HepG2 (cell line): Measurements from ENCODE around the gene ZBTB47. TPM values are rescaled to one million over a fixed set of nuclear protein-coding genes. Genes with fewer than 3 reads are reported as not detected.

Experiments used
- ATAC-seq: fragments of 200-7000 bp; cut with Tn5 transposase; 3 replicates; pipeline ENCODE4 v1.9.1; 2020; ENCODE audit warnings: mild to moderate bottlenecking, moderate library complexity
- BruUV-seq: library from RNA; stranded (reverse); fragments of 400-500 nt; replicated peaks from 2 replicates; lab custom pipeline; 2021; lab: Mats Ljungman, UMichigan
- CTCF ChIA-PET: fragments of 300-600 bp; formaldehyde crosslinking; extraction: SDS; loops from one replicate; lab custom pipeline; 2021; ENCODE audit warnings: low total read pairs, inconsistent platforms, low intra/inter-chr PET ratio; lab: Yijun Ruan, JAX
- POLR2A ChIA-PET: fragments of 350-600 bp; sonication (Branson Sonifier 250); formaldehyde crosslinking; loops from one replicate; lab custom pipeline; 2020; ENCODE audit warnings: antibody characterized with exemption, inconsistent platforms; lab: Yijun Ruan, JAX
- DNase-seq: peaks from one replicate; pipeline ENCODE4 v3.0.0-alpha.2; 2015; ENCODE audit warnings: low spot score
- FAIRE-seq: peaks from 3 replicates; lab custom pipeline; 2011; peaks lifted over from hg19 to GRCh38; lab: Jason Lieb, UNC
- H2AFZ ChIP-seq: one replicate; pipeline ENCODE4 v1.6.1; 2011; ENCODE audit warnings: low read length, inconsistent platforms
- H3K27ac ChIP-seq: fragments of 300-600 bp; 3 replicates; pipeline ENCODE4 v1.8.0; 2011; ENCODE audit warnings: mixed run types, mild to moderate bottlenecking, mixed read lengths, low read length, inconsistent platforms; ENCODE audit not compliant: insufficient read depth; ENCODE audit errors: extremely low read length
- H3K27me3 ChIP-seq, 2 experiments: fragments of 200-600 bp in 1 of 2; 2 replicates in 1 of 2; 3 replicates in 1 of 2; pipeline versions ENCODE4 v1.6.0 to v1.8.0; 2011; ENCODE audit warnings: low read length in 2 of 2, mild to moderate bottlenecking in 2 of 2, moderate library complexity in 2 of 2, inconsistent platforms in 1 of 2; ENCODE audit not compliant: insufficient read depth in 2 of 2, control insufficient read depth in 1 of 2
- H3K36me3 ChIP-seq, 2 experiments: fragments of 200-600 bp in 1 of 2; replicated peaks in 1 of 2; 2 replicates in 1 of 2; 3 replicates in 1 of 2; pipeline versions ENCODE4 v1.5.1 to v1.8.0; 2011; ENCODE audit warnings: low read length in 2 of 2, inconsistent platforms in 1 of 2; ENCODE audit not compliant: insufficient read depth in 2 of 2, control insufficient read depth in 1 of 2
- H3K4me1 ChIP-seq: 2 replicates; pipeline ENCODE4 v1.5.1; 2012; ENCODE audit warnings: low read length, inconsistent platforms; ENCODE audit not compliant: insufficient read depth
- H3K4me2 ChIP-seq: 2 replicates; pipeline ENCODE4 v1.6.0; 2011; ENCODE audit warnings: low read depth, low read length, inconsistent platforms
- H3K4me3 ChIP-seq, 3 experiments: fragments of 200-600 bp in 1 of 3; sonication (generic), shearing (Covaris generic) in 1 of 3; replicated peaks in 1 of 3; 2 replicates each; pipeline ENCODE4 v1.5.1; 2011 to 2016; ENCODE audit warnings: low read length in 3 of 3, inconsistent platforms in 2 of 3, low read depth in 2 of 3, mild to moderate bottlenecking in 2 of 3, control low read depth in 1 of 3, mixed read lengths in 1 of 3; ENCODE audit not compliant: insufficient read depth in 1 of 3
- H3K79me2 ChIP-seq: one replicate; pipeline ENCODE4 v1.6.1; 2011; ENCODE audit warnings: low read length, inconsistent platforms; ENCODE audit not compliant: insufficient read depth
- H3K9ac ChIP-seq: 2 replicates; pipeline ENCODE4 v1.6.0; 2011; ENCODE audit warnings: mild to moderate bottlenecking, low read depth, low read length, inconsistent platforms; ENCODE audit not compliant: insufficient read depth
- H3K9me3 ChIP-seq: 2 replicates; pipeline ENCODE4 v1.5.1; 2012; ENCODE audit warnings: mild to moderate bottlenecking, low read length
- H4K20me1 ChIP-seq: 2 replicates; pipeline ENCODE4 v1.6.0; 2011; ENCODE audit warnings: inconsistent platforms, mild to moderate bottlenecking, low read length, moderate library complexity; ENCODE audit not compliant: insufficient read depth
- ETV6 ChIP-seq: sonication (generic); formaldehyde crosslinking; conservative IDR thresholded peaks from 2 replicates; pipeline ENCODE4 v1.4.0; 2020; ENCODE audit warnings: missing genetic modification reagents
- GABPA ChIP-seq, 2 experiments: IDR thresholded peaks; 2 replicates each; pipeline ENCODE4 v1.6.1; 2011 to 2016; ENCODE audit warnings: low read depth in 2 of 2, low read length in 1 of 2, missing biosample characterization in 1 of 2, missing genetic modification characterization in 1 of 2
- HMGA1 ChIP-seq: sonication (generic); formaldehyde crosslinking; conservative IDR thresholded peaks from 2 replicates; pipeline ENCODE4 v1.4.0; 2020; ENCODE audit warnings: missing genetic modification reagents
- MTF1 ChIP-seq: sonication (generic); formaldehyde crosslinking; IDR thresholded peaks from 2 replicates; pipeline ENCODE4 v1.5.0; 2020; ENCODE audit warnings: missing genetic modification reagents
- RELA ChIP-seq: sonication (generic); formaldehyde crosslinking; IDR thresholded peaks from 2 replicates; pipeline ENCODE4 v1.4.0; 2020; ENCODE audit warnings: missing genetic modification reagents
- SP2 ChIP-seq: sonication (generic); formaldehyde crosslinking; IDR thresholded peaks from 2 replicates; pipeline ENCODE4 v1.5.1; 2020; ENCODE audit warnings: mild to moderate bottlenecking, missing genetic modification reagents
- SPEN ChIP-seq: sonication (generic); formaldehyde crosslinking; IDR thresholded peaks from 2 replicates; pipeline ENCODE4 v1.5.1; 2020; ENCODE audit warnings: low read depth, mild to moderate bottlenecking, missing genetic modification reagents
- SSRP1 ChIP-seq: IDR thresholded peaks from 2 replicates; pipeline ENCODE4 v1.6.1; 2016; ENCODE audit warnings: control low read depth
- TEAD3 ChIP-seq: optimal IDR thresholded peaks from 2 replicates; pipeline ENCODE3; 2016; ENCODE audit warnings: borderline replicate concordance
- TRIM24 ChIP-seq: sonication (generic); formaldehyde crosslinking; IDR thresholded peaks from 2 replicates; pipeline ENCODE4 v1.8.0; 2022; ENCODE audit warnings: mild to moderate bottlenecking, missing genetic modification reagents
- ZNF143 ChIP-seq: sonication (generic); formaldehyde crosslinking; IDR thresholded peaks from 2 replicates; pipeline ENCODE4 v1.4.0; 2020; ENCODE audit warnings: missing genetic modification reagents
- ZNF180 ChIP-seq: sonication (generic); formaldehyde crosslinking; IDR thresholded peaks from 2 replicates; pipeline ENCODE4 v1.4.0; 2020; ENCODE audit warnings: low read depth, missing genetic modification reagents, borderline replicate concordance
- ZNF253 ChIP-seq: sonication (generic); formaldehyde crosslinking; IDR thresholded peaks from 2 replicates; pipeline ENCODE4 v1.8.0; 2022; ENCODE audit warnings: mild to moderate bottlenecking, missing genetic modification reagents, borderline replicate concordance
- WGBS: methylation state at CpG from one replicate; pipeline ENCODE4 v1.1.6; 2017; ENCODE audit warnings: low lambda C conversion rate; 5-methylcytosine and 5-hydroxymethylcytosine counted together
- in situ Hi-C: cut with HindIII; loops from 2 replicates; pipeline ENCODE4 v1.10.0; 2017; ENCODE audit warnings: low pct_unique_long_range_greater_than_20kb; ENCODE audit not compliant: extremely low pct_ligation_motif_present
- intact Hi-C: fragments of 100-400 bp; cut with micrococcal nuclease; formaldehyde crosslinking; loops from one replicate; pipeline ENCODE4 v1.10.0; 2022; ENCODE audit not compliant: unreplicated experiment
- polyA plus RNA-seq, 8 experiments: library from polyadenylated mRNA; depleted of rRNA in 3 of 8; stranded (reverse) in 7 of 8; unstranded in 1 of 8; fragments of >200 nt; fragmentation: Illumina TruSeq in 4 of 8; extraction: Trizol in 4 of 8; gene quantifications; 2 replicates each; pipeline versions ENCODE4 v1.2.1 to v1.2.3, GENCODE V29; 2011 to 2016; ENCODE audit warnings: low read depth in 4 of 8, missing spikeins in 1 of 8, mixed read lengths in 1 of 8; ENCODE audit not compliant: insufficient read depth in 1 of 8
- total RNA-seq, 5 experiments: library from RNA; depleted of rRNA; stranded (reverse); fragments of >200 nt; fragmentation: Illumina TruSeq; extraction: Trizol; gene quantifications; 2 replicates each; pipeline ENCODE4 v1.2.3, GENCODE V29; 2016; ENCODE audit warnings: low read depth in 1 of 5
- TF ChIP-seq, protein P1 (sequence below): sonication (generic); formaldehyde crosslinking; IDR thresholded peaks from 2 replicates; pipeline ENCODE4 v1.4.0; 2020; ENCODE audit warnings: missing genetic modification reagents, borderline replicate concordance

Gene ZBTB47
- total and polyA plus RNA-seq, 2 of the 13 experiments (the other 11 are each of a cell fraction or from before 2014, with no cell fraction given) = 1.5 to 3.1 TPM

DNA sequence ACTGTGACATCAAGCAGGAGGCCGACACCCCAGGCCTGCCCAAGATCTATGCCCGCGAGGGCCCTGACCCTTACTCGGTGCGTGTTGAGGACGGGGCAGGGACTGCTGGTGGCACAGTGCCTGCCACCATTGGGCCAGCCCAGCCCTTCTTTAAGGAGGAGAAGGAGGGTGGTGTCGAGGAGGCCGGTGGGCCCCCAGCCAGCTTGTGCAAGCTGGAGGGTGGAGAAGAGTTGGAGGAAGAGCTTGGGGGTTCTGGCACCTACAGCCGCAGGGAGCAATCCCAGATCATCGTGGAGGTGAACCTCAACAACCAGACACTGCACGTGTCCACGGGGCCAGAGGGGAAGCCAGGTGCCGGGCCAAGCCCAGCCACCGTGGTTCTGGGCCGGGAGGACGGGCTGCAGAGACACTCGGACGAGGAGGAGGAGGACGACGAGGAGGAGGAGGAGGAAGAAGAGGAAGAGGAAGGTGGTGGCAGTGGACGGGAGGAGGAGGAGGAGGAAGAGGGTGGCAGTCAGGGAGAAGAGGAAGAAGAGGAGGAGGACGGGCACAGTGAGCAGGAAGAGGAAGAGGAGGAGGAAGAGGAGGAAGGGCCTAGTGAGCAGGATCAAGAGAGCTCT lies 5.4 kb downstream of the ZBTB47 start:
- Histone ChIP-seq H3K9ac (no peak overlapping the region), H3K4me1 (peaks cover 37% of the 10 kb centered on the region), H3K27me3 (no peaks in the 10 kb centered on the region), H3K36me3 (no peaks in the 10 kb centered on the region), H3K4me3 (no peak overlapping the region), H3K79me2 (no peaks in the 10 kb centered on the region), H2AFZ (no peak overlapping the region), H3K27ac (no peak overlapping the region), H3K9me3 (no peaks in the 10 kb centered on the region), H4K20me1 (no peaks in the 10 kb centered on the region), H3K4me2 (no peak overlapping the region)
- ATAC-seq (no peak), FAIRE-seq (no peak), DNase-seq (no peak)
- 97% methylated on average over 18 of the region's 22 CpGs for WGBS
- BruUV-seq = no TSS peak
- ChIA-PET CTCF (no interaction called here), POLR2A (no interaction called here)
- TF ChIP-seq TEAD3 (CRISPR knock-in tag) (no peak), GABPA (IDR thresholded peaks at IDR 0.05; ENCODE audit: low read depth, low read length) (no peak), GABPA (CRISPR knock-in tag; IDR thresholded peaks at IDR 0.05; ENCODE audit: low read depth) (no peak), ZNF180 (no peak), RELA (CRISPR knock-in tag) (no peak), TRIM24 (CRISPR knock-in tag) (no peak), HMGA1 (CRISPR knock-in tag) (no peak), ZNF143 (CRISPR knock-in tag) (no peak), ZNF253 (CRISPR knock-in tag) (no peak), SPEN (no peak), ETV6 (CRISPR knock-in tag) (no peak), SP2 (no peak), SSRP1 (CRISPR knock-in tag) (no peak), MTF1 (CRISPR knock-in tag) (no peak)
- TF ChIP-seq, protein P1, sequence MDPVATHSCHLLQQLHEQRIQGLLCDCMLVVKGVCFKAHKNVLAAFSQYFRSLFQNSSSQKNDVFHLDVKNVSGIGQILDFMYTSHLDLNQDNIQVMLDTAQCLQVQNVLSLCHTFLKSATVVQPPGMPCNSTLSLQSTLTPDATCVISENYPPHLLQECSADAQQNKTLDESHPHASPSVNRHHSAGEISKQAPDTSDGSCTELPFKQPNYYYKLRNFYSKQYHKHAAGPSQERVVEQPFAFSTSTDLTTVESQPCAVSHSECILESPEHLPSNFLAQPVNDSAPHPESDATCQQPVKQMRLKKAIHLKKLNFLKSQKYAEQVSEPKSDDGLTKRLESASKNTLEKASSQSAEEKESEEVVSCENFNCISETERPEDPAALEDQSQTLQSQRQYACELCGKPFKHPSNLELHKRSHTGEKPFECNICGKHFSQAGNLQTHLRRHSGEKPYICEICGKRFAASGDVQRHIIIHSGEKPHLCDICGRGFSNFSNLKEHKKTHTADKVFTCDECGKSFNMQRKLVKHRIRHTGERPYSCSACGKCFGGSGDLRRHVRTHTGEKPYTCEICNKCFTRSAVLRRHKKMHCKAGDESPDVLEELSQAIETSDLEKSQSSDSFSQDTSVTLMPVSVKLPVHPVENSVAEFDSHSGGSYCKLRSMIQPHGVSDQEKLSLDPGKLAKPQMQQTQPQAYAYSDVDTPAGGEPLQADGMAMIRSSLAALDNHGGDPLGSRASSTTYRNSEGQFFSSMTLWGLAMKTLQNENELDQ (CRISPR knock-in tag) = no peak
- intact Hi-C loops = no loop called here
- in situ Hi-C loops = no loop called here
